ENCODE results near the gene RTN1.

Gene RTN1

GRCh38 chr14:59570122-59570521 is 300.5 kb downstream of the RTN1 start:
- no peak for DNase-seq (ENCODE audit: low read depth in 1 of 2, low spot score in 1 of 2)

- no peak for DNase-seq (ENCODE audit: low read depth in 1 of 2, low spot score in 1 of 2)
These were observed 303.9 kb downstream of the RTN1 start for GRCh38 chr14:59566725-59567124.

- DNase-seq (ENCODE audit: low read depth in 1 of 2, low spot score in 1 of 2): no peak
These were observed 304.3 kb downstream of the RTN1 start for GRCh38 chr14:59566296-59566695.

GRCh38 chr14:59565087-59565486 is 305.5 kb downstream of the RTN1 start:
- DNase-seq (ENCODE audit: low read depth in 1 of 2, low spot score in 1 of 2): no peak

DNA sequence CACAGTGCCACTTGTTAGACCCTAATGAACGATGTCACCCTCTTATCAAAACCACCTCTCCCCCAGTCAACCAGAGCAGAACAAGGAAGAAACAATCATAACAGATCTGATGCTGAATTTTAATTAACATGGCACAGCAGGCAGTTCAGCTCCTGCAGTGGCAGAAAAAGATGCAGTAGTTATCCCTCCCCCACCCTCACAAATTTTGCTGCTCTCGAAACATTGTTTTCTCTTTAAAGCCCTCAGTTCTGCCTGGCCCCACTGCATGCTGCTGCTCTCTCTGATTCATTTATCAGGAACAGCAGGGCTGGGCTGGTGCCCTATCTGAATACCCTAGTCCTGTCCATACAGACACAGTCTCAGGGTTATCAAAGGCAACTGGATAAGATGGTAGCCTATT is 306.2 kb downstream of the RTN1 start:
- no peak for DNase-seq (ENCODE audit: low read depth in 1 of 2, low spot score in 1 of 2)

DNA sequence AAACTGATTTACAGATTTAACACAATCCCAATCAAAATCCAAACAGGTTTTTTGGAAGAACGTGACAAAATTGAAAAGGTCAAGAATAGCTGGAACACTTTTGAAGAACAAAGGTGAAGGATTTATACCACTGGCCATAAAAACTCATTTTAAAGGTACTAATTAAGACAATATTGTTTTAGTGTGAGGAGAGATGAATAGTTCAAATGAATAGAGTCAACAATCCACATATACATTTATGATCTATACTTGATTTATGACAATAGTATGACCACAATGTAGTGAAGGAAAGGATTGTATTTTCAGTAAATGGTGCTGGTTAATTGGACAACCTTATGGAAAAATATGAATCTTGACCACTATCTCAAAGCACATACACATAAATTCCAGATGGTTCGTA is 323.3 kb downstream of the RTN1 start:
- DNase-seq (ENCODE audit: low read depth in 1 of 2, low spot score in 1 of 2): no peak

Data from stimulated activated CD4-positive, alpha-beta T cell treated with anti-CD3 and anti-CD28 coated beads, Interleukin-15, amount 100 ng/mL, for 1 hour (primary cell).